IMR-90 (cell line): Measurements from ENCODE around the gene RPUSD2. TPM values are rescaled to one million over a fixed set of nuclear protein-coding genes. Genes with fewer than 3 reads are reported as not detected.

Experiments
- ATAC-seq: fragments of 200-7000 bp; cut with Tn5 transposase; 2 replicates; pipeline ENCODE4 v1.9.1; 2020; ENCODE audit warnings: low read depth, mild to moderate bottlenecking, moderate library complexity
- BruUV-seq: library from RNA; stranded (reverse); fragments of 400-500 nt; replicated peaks from 2 replicates; lab custom pipeline; 2021; lab: Mats Ljungman, UMichigan
- CTCF ChIA-PET: fragments of 300-600 bp; formaldehyde crosslinking; extraction: SDS; loops from one replicate; lab custom pipeline; 2021; ENCODE audit warnings: antibody characterized with exemption; lab: Yijun Ruan, JAX
- POLR2A ChIA-PET: fragments of 300-600 bp; sonication (Branson Sonifier 250); formaldehyde crosslinking; loops from one replicate; lab custom pipeline; 2022; ENCODE audit warnings: antibody characterized with exemption; ENCODE audit not compliant: unreplicated experiment; lab: Charles Lee
- DNase-seq: peaks from one replicate; pipeline ENCODE4 v3.0.0; 2013
- H2AFZ ChIP-seq: replicated peaks from 2 replicates; pipeline ENCODE3; 2013; ENCODE audit warnings: low read length, mild to moderate bottlenecking; ENCODE audit not compliant: poor library complexity
- H2AK5ac ChIP-seq: 2 replicates; pipeline ENCODE4 v1.6.1; 2013; ENCODE audit warnings: low read depth, low read length, inconsistent platforms
- H2AK9ac ChIP-seq: replicated peaks from 2 replicates; pipeline ENCODE3; 2013; ENCODE audit warnings: mild to moderate bottlenecking, low read depth, low read length, moderate library complexity; ENCODE audit not compliant: poor library complexity
- H2BK120ac ChIP-seq: 2 replicates; pipeline ENCODE4 v1.6.1; 2013; ENCODE audit warnings: low read depth, low read length, inconsistent platforms
- H2BK15ac ChIP-seq: 3 replicates; pipeline ENCODE4 v1.6.1; 2013; ENCODE audit warnings: low read depth, low read length, inconsistent platforms
- H2BK20ac ChIP-seq: 2 replicates; pipeline ENCODE4 v1.6.1; 2013; ENCODE audit warnings: low read depth, mild to moderate bottlenecking, inconsistent platforms, low read length, moderate library complexity
- H2BK5ac ChIP-seq: 2 replicates; pipeline ENCODE4 v1.6.1; 2013; ENCODE audit warnings: mild to moderate bottlenecking, low read depth, low read length, inconsistent platforms; ENCODE audit not compliant: poor library complexity, severe bottlenecking
- H3K14ac ChIP-seq: replicated peaks from 2 replicates; pipeline ENCODE4 v1.6.1; 2013; ENCODE audit warnings: low read depth, low read length, inconsistent platforms
- H3K18ac ChIP-seq: 2 replicates; pipeline ENCODE4 v1.6.1; 2013; ENCODE audit warnings: low read depth, low read length, control low read depth
- H3K23ac ChIP-seq: 2 replicates; pipeline ENCODE4 v1.6.1; 2013; ENCODE audit warnings: low read depth, low read length, inconsistent platforms
- H3K27ac ChIP-seq: 2 replicates; pipeline ENCODE4 v1.5.1; 2013; ENCODE audit warnings: mild to moderate bottlenecking, control low read depth, low read length; ENCODE audit not compliant: insufficient read depth
- H3K27me3 ChIP-seq: 2 replicates; pipeline ENCODE4 v1.6.1; 2013; ENCODE audit warnings: low read length; ENCODE audit not compliant: control insufficient read depth, insufficient read depth
- H3K36me3 ChIP-seq: 2 replicates; pipeline ENCODE4 v1.6.1; 2013; ENCODE audit warnings: low read length, mixed read lengths; ENCODE audit not compliant: control insufficient read depth, insufficient read depth
- H3K4ac ChIP-seq: 2 replicates; pipeline ENCODE4 v1.6.1; 2013; ENCODE audit warnings: low read depth, low read length, inconsistent platforms
- H3K4me1 ChIP-seq: 2 replicates; pipeline ENCODE4 v1.6.1; 2013; ENCODE audit warnings: low read length, mixed read lengths; ENCODE audit not compliant: control insufficient read depth, insufficient read depth
- H3K4me2 ChIP-seq: 2 replicates; pipeline ENCODE4 v1.6.1; 2013; ENCODE audit warnings: low read depth, mild to moderate bottlenecking, control low read depth, low read length, moderate library complexity
- H3K4me3 ChIP-seq: 2 replicates; pipeline ENCODE4 v1.5.1; 2013; ENCODE audit warnings: low read depth, mild to moderate bottlenecking, control low read depth, low read length, moderate library complexity; ENCODE audit not compliant: insufficient read depth
- H3K56ac ChIP-seq: 2 replicates; pipeline ENCODE4 v1.6.1; 2013; ENCODE audit warnings: low read length, inconsistent platforms; ENCODE audit not compliant: insufficient read depth; ENCODE audit errors: extremely low read depth
- H3K79me1 ChIP-seq, 2 experiments: 2 replicates each; pipeline ENCODE4 v1.6.1; 2013; ENCODE audit warnings: low read length in 2 of 2, inconsistent platforms in 1 of 2, low read depth in 1 of 2
- H3K9ac ChIP-seq: 2 replicates; pipeline ENCODE4 v1.6.1; 2013; ENCODE audit warnings: low read depth, low read length, control low read depth
- H3K9me1 ChIP-seq: 2 replicates; pipeline ENCODE4 v1.6.1; 2013; ENCODE audit warnings: low read length, inconsistent platforms; ENCODE audit not compliant: insufficient read depth
- H3K9me3 ChIP-seq: 2 replicates; pipeline ENCODE4 v1.6.1; 2013; ENCODE audit warnings: low read length; ENCODE audit not compliant: control insufficient read depth, insufficient read depth
- H4K20me1 ChIP-seq: 2 replicates; pipeline ENCODE4 v1.6.1; 2013; ENCODE audit warnings: low read length, inconsistent platforms; ENCODE audit not compliant: insufficient read depth
- H4K5ac ChIP-seq: 2 replicates; pipeline ENCODE4 v1.6.1; 2013; ENCODE audit warnings: mild to moderate bottlenecking, low read depth, low read length, control low read depth
- H4K8ac ChIP-seq, 2 experiments: 2 replicates each; pipeline ENCODE4 v1.6.1; 2013; ENCODE audit warnings: low read depth in 2 of 2, low read length in 2 of 2, control low read depth in 1 of 2, inconsistent platforms in 1 of 2
- H4K91ac ChIP-seq: 2 replicates; pipeline ENCODE4 v1.6.1; 2013; ENCODE audit warnings: low read depth, low read length, inconsistent platforms; ENCODE audit not compliant: insufficient read depth
- BHLHE40 ChIP-seq: fragments of 150-350 bp; IDR thresholded peaks from 2 replicates; pipeline ENCODE4 v1.6.1; 2016; ENCODE audit warnings: mild to moderate bottlenecking, low read depth, low read length
- CEBPB ChIP-seq: IDR thresholded peaks from 2 replicates; pipeline ENCODE4 v1.6.1; 2012; ENCODE audit warnings: low read depth, low read length, improper control_type of control experiment
- CHD1 ChIP-seq: IDR thresholded peaks from 2 replicates; pipeline ENCODE4 v1.6.1; 2012; ENCODE audit warnings: low read depth, low read length, improper control_type of control experiment
- ELK1 ChIP-seq: fragments of 150-350 bp; IDR thresholded peaks from 2 replicates; pipeline ENCODE4 v1.6.1; 2016; ENCODE audit warnings: low read depth, mild to moderate bottlenecking, low read length, moderate library complexity, borderline replicate concordance
- FOS ChIP-seq: fragments of 150-350 bp; IDR thresholded peaks from 2 replicates; pipeline ENCODE4 v1.6.1; 2016; ENCODE audit warnings: low read depth, low read length
- MAFK ChIP-seq: IDR thresholded peaks from 2 replicates; pipeline ENCODE4 v1.6.1; 2012; ENCODE audit warnings: low read depth, low read length, improper control_type of control experiment
- MAZ ChIP-seq: IDR thresholded peaks from 2 replicates; pipeline ENCODE4 v1.6.1; 2012; ENCODE audit warnings: low read depth, mild to moderate bottlenecking, low read length, improper control_type of control experiment, moderate library complexity, borderline replicate concordance
- MXI1 ChIP-seq: IDR thresholded peaks from 2 replicates; pipeline ENCODE4 v1.6.1; 2012; ENCODE audit warnings: low read depth, mild to moderate bottlenecking, low read length, moderate library complexity, borderline replicate concordance
- NFE2L2 ChIP-seq: fragments of 150-350 bp; IDR thresholded peaks from 2 replicates; pipeline ENCODE4 v1.6.1; 2016; ENCODE audit warnings: low read depth, mild to moderate bottlenecking, low read length
- POLR2A ChIP-seq: IDR thresholded peaks from 2 replicates; pipeline ENCODE4 v1.6.1; 2012; ENCODE audit warnings: mild to moderate bottlenecking, low read depth, low read length
- RAD21 ChIP-seq: IDR thresholded peaks from 2 replicates; pipeline ENCODE4 v1.6.1; 2012; ENCODE audit warnings: low read length, improper control_type of control experiment
- RCOR1 ChIP-seq: IDR thresholded peaks from 2 replicates; pipeline ENCODE4 v1.6.1; 2012; ENCODE audit warnings: mild to moderate bottlenecking, low read length, improper control_type of control experiment; ENCODE audit not compliant: insufficient replicate concordance
- RFX5 ChIP-seq: IDR thresholded peaks from 2 replicates; pipeline ENCODE4 v1.8.0; 2012; ENCODE audit warnings: low read depth, mild to moderate bottlenecking, low read length, moderate library complexity
- SMC3 ChIP-seq: fragments of 150-350 bp; IDR thresholded peaks from 2 replicates; pipeline ENCODE4 v1.6.1; 2016; ENCODE audit warnings: low read depth, mild to moderate bottlenecking, antibody characterized with exemption, low read length, moderate library complexity
- WGBS, 2 experiments: methylation state at CpG; one replicate each; pipeline versions ENCODE4 v1.1.5 to v1.1.7; 2013; ENCODE audit warnings: missing lambda C conversion rate in 2 of 2; ENCODE audit not compliant: insufficient read length in 1 of 2; ENCODE audit errors: extremely low coverage in 2 of 2; 5-methylcytosine and 5-hydroxymethylcytosine counted together
- dilution Hi-C: fragments of 300-500 bp; cut with HindIII; formaldehyde crosslinking; loops from one replicate; pipeline ENCODE4 v1.14.3; 2018; ENCODE audit warnings: low sequenced_read_pairs; ENCODE audit not compliant: unreplicated experiment
- in situ Hi-C: fragments of 300-500 bp; cut with MboI; formaldehyde crosslinking; loops from 3 replicates; pipeline ENCODE4 v1.14.3; 2019; ENCODE audit warnings: low sequenced_read_pairs, inconsistent platforms, mixed read lengths
- intact Hi-C: fragments of 100-400 bp; cut with micrococcal nuclease; formaldehyde crosslinking; loops from 2 replicates; pipeline ENCODE4 v1.10.0; 2022
- polyA plus RNA-seq, 3 experiments: library from polyadenylated mRNA; depleted of rRNA; stranded (reverse); fragments of >200 nt; gene quantifications; 2 replicates each; pipeline ENCODE4 v1.2.3, GENCODE V29; 2012; ENCODE audit warnings: low replicate concordance in 1 of 3
- total RNA-seq: library from RNA; depleted of rRNA; stranded (reverse); fragments of >200 nt; gene quantifications from 2 replicates; pipeline ENCODE4 v1.2.3, GENCODE V29; 2012
- TF ChIP-seq, protein P1 (sequence below): fragments of 150-350 bp; IDR thresholded peaks from 2 replicates; pipeline ENCODE4 v1.6.1; 2017; ENCODE audit warnings: mild to moderate bottlenecking, antibody characterized with exemption, low read length, low read depth
- TF ChIP-seq, protein P2 (sequence below): conservative IDR thresholded peaks from 2 replicates; pipeline ENCODE4 v1.5.1; 2012; ENCODE audit warnings: mild to moderate bottlenecking, low read depth, low read length, improper control_type of control experiment

RPUSD2 gene
- total and polyA plus RNA-seq, 2 of the 4 experiments (the other 2 are of a cell fraction), result 7.4 to 13.4 TPM

DNA sequence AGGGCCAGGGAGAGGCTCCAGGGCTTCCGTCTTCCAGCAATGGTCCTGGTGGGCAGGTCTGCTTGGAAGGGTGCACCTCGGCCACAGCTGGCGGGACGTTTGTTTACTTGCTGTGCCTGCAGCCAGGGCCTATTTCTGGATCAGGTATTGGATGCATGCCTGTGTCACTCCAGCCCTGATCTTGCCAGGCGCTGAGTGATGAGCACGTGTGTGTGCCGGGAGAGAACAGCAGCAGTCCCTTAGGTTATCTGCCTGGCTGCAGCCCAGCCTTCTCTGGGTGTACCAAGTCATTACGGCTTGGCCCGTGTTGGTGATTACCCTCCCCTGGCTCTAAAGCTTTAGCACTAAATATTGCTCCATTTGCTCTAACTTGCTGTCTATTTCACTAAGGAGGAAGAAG, 19.2 kb upstream of the RPUSD2 start:
- Histone ChIP-seq H3K4ac (no peak overlapping the region), H3K18ac (no peak overlapping the region), H2BK20ac (no peak overlapping the region), H3K79me1 (no peaks in the 10 kb centered on the region), H3K4me3 (no peak overlapping the region), H3K9me3 (no peaks in the 10 kb centered on the region), H3K27me3 (no peaks in the 10 kb centered on the region), H3K9me1 (peaks cover 2% of the 10 kb centered on the region; the same call in 1 of the 2 replicates), H2AK5ac (no peak overlapping the region), H4K5ac (no peak overlapping the region), H3K4me1 (no peaks in the 10 kb centered on the region), H4K91ac (no peak overlapping the region), H2AK9ac (no peak overlapping the region), H3K56ac (no peak overlapping the region), H3K4me2 (no peak overlapping the region), H4K20me1 (no peaks in the 10 kb centered on the region), H2BK120ac (no peak overlapping the region), H4K8ac (no peak overlapping the region), H3K27ac (no peak overlapping the region), H2BK15ac (no peak overlapping the region), H3K9ac (no peak overlapping the region), H2AFZ (no peak overlapping the region), H2BK5ac (no peak overlapping the region), H3K36me3 (peaks cover 16% of the 10 kb centered on the region), H3K23ac (no peak overlapping the region), H3K14ac (no peak overlapping the region)
- in situ Hi-C loops (no loop called here), intact Hi-C loops (no loop called here), dilution Hi-C loops (no loop called here)
- no CpG with 5 or more reads among the region's 9 CpGs for WGBS, 2 experiments
- CTCF ChIA-PET, result no interaction called here
- TF ChIP-seq CHD1 (no peak), FOS (no peak), ELK1 (no peak), RCOR1 (no peak), MAZ (no peak), MAFK (no peak), SMC3 (no peak), RFX5 (no peak), BHLHE40 (no peak), MXI1 (no peak), NFE2L2 (no peak), RAD21 (no peak), POLR2A (no peak), CEBPB (no peak)
- TF ChIP-seq, protein P1, sequence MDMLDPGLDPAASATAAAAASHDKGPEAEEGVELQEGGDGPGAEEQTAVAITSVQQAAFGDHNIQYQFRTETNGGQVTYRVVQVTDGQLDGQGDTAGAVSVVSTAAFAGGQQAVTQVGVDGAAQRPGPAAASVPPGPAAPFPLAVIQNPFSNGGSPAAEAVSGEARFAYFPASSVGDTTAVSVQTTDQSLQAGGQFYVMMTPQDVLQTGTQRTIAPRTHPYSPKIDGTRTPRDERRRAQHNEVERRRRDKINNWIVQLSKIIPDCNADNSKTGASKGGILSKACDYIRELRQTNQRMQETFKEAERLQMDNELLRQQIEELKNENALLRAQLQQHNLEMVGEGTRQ, result no peak
- TF ChIP-seq, protein P2, sequence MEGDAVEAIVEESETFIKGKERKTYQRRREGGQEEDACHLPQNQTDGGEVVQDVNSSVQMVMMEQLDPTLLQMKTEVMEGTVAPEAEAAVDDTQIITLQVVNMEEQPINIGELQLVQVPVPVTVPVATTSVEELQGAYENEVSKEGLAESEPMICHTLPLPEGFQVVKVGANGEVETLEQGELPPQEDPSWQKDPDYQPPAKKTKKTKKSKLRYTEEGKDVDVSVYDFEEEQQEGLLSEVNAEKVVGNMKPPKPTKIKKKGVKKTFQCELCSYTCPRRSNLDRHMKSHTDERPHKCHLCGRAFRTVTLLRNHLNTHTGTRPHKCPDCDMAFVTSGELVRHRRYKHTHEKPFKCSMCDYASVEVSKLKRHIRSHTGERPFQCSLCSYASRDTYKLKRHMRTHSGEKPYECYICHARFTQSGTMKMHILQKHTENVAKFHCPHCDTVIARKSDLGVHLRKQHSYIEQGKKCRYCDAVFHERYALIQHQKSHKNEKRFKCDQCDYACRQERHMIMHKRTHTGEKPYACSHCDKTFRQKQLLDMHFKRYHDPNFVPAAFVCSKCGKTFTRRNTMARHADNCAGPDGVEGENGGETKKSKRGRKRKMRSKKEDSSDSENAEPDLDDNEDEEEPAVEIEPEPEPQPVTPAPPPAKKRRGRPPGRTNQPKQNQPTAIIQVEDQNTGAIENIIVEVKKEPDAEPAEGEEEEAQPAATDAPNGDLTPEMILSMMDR, result no peak
- ATAC-seq, result no peak
- BruUV-seq, result no TSS peak
- POLR2A ChIA-PET, result no interaction called here
- no peak for DNase-seq
